ENCODE measurements around the gene STK11. TPM values are rescaled to one million over a fixed set of nuclear protein-coding genes. Genes with fewer than 3 reads are reported as not detected.

Gene STK11
- total RNA-seq, 1 donor from 2014 or later, result 104 TPM

GRCh38 chr19:1230783-1231489 lies 25.4 kb downstream of the STK11 start:
- Histone ChIP-seq H3K9me3 (no peaks in the 10 kb centered on the region), H3K36me3 (peaks cover 22 to 23% of the 10 kb centered on the region in 2 donors), H3K27ac (no peak overlapping the region), H3K4me3 (no peak overlapping the region), H3K4me1 (peaks cover 0 to 13% of the 10 kb centered on the region in 2 donors), H3K27me3 (no peaks in the 10 kb centered on the region)
- intact Hi-C loops (cut with DNase I), result no loop called here
- TF ChIP-seq, protein P1, sequence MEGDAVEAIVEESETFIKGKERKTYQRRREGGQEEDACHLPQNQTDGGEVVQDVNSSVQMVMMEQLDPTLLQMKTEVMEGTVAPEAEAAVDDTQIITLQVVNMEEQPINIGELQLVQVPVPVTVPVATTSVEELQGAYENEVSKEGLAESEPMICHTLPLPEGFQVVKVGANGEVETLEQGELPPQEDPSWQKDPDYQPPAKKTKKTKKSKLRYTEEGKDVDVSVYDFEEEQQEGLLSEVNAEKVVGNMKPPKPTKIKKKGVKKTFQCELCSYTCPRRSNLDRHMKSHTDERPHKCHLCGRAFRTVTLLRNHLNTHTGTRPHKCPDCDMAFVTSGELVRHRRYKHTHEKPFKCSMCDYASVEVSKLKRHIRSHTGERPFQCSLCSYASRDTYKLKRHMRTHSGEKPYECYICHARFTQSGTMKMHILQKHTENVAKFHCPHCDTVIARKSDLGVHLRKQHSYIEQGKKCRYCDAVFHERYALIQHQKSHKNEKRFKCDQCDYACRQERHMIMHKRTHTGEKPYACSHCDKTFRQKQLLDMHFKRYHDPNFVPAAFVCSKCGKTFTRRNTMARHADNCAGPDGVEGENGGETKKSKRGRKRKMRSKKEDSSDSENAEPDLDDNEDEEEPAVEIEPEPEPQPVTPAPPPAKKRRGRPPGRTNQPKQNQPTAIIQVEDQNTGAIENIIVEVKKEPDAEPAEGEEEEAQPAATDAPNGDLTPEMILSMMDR (IDR thresholded peaks at IDR 0.05), result no peak
- DNase-seq (ENCODE audit: low spot score in 2 of 2), result no peak

DNA sequence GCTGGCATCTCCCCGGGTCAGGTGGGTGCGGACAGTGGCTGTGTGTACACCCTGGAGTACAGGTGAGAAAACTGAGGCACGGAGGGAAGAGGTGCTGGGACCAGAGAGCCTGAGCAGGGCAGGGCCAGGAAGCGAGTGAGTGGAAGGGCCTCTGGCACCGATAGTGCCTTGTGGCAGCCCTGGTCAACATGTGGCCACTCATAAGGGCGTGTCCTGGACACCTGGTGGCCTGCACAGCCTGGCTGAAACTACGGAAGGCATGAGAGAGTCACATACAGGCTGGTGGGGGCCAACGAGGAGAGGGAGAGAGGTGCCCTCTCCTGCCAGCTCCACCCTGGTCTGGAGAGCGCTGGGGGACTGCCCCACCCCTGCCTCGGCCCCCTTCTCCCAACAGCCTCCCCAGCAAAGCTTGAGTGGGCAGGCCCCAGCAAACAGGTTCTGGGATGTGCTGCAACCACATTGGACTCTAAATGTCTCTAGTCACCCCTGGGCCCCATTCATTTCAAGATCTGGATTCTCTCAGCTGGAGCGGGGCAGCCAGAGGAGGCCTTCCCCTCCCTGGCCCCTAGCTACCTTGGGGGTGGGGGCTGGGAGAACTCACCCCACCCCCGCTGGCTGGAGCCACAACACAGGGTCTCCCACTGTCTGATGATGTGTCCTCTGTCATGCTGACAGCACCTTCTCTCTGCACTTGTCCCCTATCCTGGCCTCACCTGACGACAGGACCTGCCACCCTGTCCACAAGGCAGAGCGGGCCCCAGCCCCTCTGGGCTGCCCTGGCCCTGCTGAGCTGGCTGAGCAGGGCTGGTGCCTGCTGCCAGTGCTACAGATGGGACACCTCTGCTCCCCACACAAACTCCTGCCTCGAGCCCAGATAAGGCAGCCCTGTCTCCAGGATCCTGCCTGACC lies 26.4 kb downstream of the STK11 start:
- Histone ChIP-seq H3K27me3 (no peaks in the 10 kb centered on the region), H3K36me3 (peaks cover 13% of the 10 kb centered on the region in 2 donors), H3K9me3 (no peaks in the 10 kb centered on the region), H3K4me1 (peaks cover 0 to 13% of the 10 kb centered on the region in 2 donors), H3K4me3 (no peak overlapping the region), H3K27ac (peak overlapping the region; percentile 22 to 65)
- TF ChIP-seq, protein P1 (IDR thresholded peaks at IDR 0.05), result no peak
- DNase-seq (ENCODE audit: low spot score in 2 of 2), result no peak
- intact Hi-C loops (cut with DNase I), result no loop called here

GRCh38 chr19:1232652-1233072 lies 27.1 kb downstream of the STK11 start:
- DNase-seq (ENCODE audit: low spot score in 2 of 2), result no peak
- Histone ChIP-seq H3K27me3 (no peaks in the 10 kb centered on the region), H3K4me3 (no peak overlapping the region), H3K9me3 (no peaks in the 10 kb centered on the region), H3K27ac (peak overlapping the region; percentile 22 to 65), H3K4me1 (peaks cover 0 to 13% of the 10 kb centered on the region in 2 donors), H3K36me3 (peaks cover 6% of the 10 kb centered on the region in 2 donors)
- TF ChIP-seq, protein P1 (IDR thresholded peaks at IDR 0.05), result no peak
- intact Hi-C loops (cut with DNase I), result no loop called here

GRCh38 chr19:1233115-1233667 lies 27.6 kb downstream of the STK11 start:
- TF ChIP-seq, protein P1 (IDR thresholded peaks at IDR 0.05), result no peak
- Histone ChIP-seq H3K27ac (peak overlapping the region; percentile 22 to 65), H3K36me3 (peaks cover under 1% of the 10 kb centered on the region in 2 donors), H3K27me3 (no peaks in the 10 kb centered on the region), H3K9me3 (no peaks in the 10 kb centered on the region), H3K4me3 (no peak overlapping the region), H3K4me1 (peaks cover 2 to 15% of the 10 kb centered on the region in 2 donors)
- intact Hi-C loops (cut with DNase I), result no loop called here
- no peak for DNase-seq (ENCODE audit: low spot score in 2 of 2)

GRCh38 chr19:1234051-1234954 lies 28.7 kb downstream of the STK11 start:
- intact Hi-C loops (cut with DNase I), result no loop called here
- TF ChIP-seq, protein P1 (IDR thresholded peaks at IDR 0.05), result no peak
- no peaks in the 10 kb centered on the region for H3K27me3 ChIP-seq
- peaks cover 3 to 16% of the 10 kb centered on the region in 2 donors for H3K4me1 ChIP-seq
- no peak for DNase-seq (ENCODE audit: low spot score in 2 of 2)
- H3K4me3 ChIP-seq, result no peak overlapping the region
- no peaks in the 10 kb centered on the region for H3K9me3 ChIP-seq
- no peak overlapping the region for H3K27ac ChIP-seq
- no peaks in the 10 kb centered on the region for H3K36me3 ChIP-seq

All from ascending aorta (tissue), 2 donors.